HG02970 (cell line): Measurements from ENCODE around the gene KRTAP2-2.

Source experiments
- ATAC-seq: cut with Tn5 transposase; IDR thresholded peaks from one replicate; pipeline ENCODE4 v1.9.1; 2021; ENCODE audit warnings: mild to moderate bottlenecking, moderate library complexity, moderate number of reproducible peaks; ENCODE audit not compliant: unreplicated experiment, low FRiP score

Gene KRTAP2-2

DNA sequence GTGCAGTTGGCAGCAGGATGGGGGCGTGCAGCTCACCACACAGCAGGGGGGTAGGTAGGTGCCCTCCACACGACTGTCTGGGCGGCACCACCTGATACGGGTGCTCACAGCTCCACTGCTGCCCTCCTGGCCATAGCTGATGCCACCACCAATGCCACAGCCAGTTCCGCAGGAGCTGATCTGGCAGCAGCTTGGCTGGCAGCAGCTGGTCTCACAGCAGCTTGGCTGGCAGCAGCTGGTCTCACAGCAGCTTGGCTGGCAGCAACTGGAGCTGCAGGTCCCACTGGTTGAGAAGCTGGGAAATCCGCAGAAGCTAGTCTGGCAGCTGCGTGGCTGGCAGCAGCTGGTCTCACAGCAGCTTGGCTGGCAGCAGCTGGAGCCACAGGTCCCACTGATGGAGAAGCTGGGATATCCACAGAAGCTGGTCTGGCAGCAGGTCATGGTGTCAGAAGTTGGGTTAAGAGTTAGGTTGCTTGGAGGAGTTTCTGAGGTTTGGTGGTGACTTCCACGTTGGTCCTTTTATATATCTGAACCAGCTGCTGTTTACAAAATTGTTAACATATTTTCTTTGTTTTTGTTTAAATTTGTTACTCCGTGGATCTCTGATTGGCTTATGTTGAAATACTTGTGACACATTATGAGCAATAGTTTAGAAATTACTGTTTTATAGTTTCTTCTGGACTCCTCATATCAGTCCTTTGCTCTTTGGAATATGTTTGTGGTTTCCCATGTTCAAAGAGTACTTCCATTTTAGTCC, 28.1 kb downstream of the KRTAP2-2 start, which contains the start of gene KRTAP1-5:
TSS of gene KRTAP1-5 (minus strand) at position 494 of the 757 bp plus-strand sequence. CDS start at position 441, 53 bp downstream.
- ATAC-seq: no peak

DNA sequence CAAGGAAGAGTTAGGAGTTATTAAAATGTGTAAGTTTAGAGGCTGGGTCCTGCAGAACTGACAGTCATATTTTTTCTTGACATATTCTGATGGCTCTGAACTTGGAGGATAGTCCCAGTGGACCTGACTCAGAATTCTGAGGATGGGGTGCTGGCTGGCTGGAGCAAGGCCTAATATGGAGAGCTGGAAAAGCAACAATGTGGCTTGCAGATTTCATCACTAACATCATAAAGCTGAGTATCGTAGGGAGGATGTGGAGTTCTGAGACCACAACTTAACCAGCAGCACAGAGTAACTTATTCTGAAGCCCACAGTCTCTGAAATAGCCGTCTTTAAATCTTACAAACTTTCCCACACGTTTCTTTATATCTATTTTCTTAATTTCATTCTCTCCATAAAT, 30.3 kb downstream of the KRTAP2-2 start:
- no peak for ATAC-seq

DNA sequence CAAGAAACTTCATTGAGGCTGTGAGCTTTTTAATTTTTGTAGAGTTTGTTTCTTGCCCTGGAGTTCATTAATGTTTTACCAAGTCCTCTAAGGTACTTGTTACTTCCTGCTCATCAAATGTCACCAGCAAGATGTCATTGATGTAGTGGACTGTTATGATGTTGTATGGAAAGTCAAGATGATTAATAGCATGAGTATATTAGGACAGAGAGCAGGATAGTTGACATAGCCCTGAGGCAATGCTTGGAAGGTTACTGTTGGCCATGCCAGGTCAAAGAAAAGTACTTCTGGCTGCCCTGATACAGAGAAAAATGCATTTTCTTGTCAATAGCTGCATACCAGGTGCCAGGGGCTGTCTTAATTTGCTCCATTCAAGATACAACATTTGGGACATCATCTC, 34.7 kb downstream of the KRTAP2-2 start:
- no peak for ATAC-seq

DNA sequence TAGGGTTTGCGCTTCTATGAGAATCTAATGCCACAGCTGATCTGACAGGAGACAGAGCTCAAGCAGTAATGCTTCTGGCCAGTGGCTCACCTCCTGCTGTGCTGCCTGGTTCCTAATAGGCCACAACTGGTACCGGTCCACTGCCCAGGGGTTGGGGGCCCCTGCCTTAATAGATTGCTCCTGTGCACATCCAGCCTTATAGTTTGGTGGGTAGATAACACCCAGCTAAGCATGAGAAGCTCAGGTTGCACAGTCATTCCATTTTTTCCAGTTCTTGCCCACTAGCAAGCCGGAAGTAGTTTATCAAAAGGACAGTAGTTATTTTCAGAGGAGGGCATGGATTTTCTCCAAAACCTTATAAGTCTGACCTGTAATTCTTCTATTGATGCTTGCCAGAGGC, 35.6 kb downstream of the KRTAP2-2 start:
- no peak for ATAC-seq

DNA sequence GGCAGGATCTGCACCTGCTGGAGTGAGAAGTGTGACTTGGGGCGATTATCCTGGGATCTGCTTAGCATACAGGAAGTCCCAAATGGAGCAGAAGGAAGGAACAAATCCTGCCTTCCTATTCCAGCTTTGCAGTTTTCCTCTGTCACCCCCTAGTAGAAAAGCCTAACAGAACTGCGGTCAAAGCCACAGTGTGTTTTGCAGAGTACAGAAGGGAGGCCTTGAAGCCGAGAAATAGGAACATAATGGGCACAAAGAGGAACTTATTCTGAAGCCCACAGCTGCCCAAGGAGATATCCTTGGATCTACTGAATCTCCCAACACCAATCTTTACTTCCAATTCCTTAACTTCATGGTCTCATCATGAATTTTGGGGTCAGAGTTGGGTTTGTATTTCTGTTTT, 36.5 kb downstream of the KRTAP2-2 start:
- ATAC-seq: no peak

DNA sequence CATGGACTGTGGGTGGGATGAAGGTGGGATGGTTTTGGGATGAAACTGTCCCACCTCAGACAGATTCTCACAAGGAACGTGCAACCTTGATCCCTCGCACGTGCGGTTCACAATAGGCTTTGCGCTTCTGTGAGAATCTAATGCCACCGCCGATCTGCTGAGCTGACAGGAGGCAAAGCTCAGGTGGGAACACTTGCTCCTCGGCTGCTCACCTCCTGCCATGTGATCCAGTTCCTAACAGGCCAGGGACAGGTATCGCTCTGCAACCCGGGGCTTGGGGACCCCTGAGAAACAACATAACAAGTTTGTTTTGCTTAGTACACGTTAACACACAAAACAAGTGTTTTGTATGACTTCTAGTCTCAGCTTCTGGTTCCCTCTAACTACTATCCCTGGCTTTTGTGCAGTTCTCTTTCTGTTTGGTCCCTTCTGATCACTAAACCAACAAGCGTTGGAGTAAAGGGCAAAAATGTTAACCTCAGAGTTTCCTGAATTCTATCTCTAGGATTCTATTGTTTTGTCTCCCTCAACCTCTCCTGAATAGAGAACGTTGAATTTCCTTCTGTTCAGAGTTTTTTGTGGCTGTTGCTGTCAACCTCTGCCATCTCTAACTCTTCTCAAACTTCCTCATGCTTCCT, 38.3 kb downstream of the KRTAP2-2 start:
- no peak for ATAC-seq

DNA sequence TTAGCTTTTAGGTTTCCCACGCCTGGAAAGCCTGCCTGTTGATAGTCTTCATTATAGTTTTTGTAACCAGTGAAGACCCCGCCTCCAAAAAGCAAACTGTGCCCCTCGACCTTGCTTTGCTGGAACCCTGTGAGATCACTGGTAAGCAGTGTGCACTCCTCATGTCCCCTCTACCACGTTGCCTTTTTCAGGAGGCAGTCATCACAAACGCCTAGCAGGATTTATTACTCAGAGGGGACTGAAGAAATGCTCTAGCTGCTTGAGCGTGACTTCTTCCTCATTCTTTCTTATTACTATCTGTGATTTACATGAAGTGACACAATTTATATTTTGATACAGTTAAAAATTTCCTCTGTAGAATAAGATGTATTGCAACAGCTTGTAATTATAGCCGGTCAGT, 39.6 kb downstream of the KRTAP2-2 start:
- no peak for ATAC-seq

DNA sequence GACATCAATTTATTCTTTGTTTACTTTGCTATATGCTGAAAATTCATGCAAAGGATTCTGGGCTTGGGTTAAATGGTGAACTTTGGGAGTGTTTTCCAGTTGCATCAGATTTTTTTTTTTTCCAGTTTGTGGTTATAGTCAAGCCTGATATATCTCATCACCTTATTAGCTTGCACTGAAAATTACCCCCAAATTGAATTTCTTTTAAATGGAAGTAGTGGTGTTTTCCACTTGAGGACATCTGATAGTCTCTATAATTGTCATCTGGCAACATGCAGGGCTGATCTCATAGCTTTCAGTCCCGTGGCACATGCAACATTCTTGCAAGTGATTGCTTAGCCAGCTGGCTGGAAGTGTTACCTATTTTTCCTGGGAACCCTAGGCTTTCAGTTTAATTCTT, 41.4 kb downstream of the KRTAP2-2 start:
- ATAC-seq: no peak

DNA sequence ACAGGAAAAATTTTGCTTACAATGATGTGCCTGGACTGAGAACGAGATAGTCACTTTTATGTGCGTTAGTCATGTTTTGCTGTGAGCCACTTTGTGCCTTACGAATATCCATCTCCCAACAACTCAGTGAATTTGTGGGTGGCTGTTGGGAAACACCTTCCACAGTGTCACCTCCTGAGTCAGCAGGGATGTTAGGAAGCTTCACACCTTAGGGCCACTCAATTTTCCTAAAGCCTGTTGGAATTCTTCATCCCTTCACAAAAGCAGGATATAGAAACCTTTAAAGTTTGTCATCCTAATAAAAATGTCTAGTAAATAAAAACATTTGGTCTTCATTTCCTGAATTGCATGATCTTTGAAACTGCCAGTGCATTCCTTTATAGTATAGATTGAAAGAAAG, 41.8 kb downstream of the KRTAP2-2 start:
- ATAC-seq: no peak

DNA sequence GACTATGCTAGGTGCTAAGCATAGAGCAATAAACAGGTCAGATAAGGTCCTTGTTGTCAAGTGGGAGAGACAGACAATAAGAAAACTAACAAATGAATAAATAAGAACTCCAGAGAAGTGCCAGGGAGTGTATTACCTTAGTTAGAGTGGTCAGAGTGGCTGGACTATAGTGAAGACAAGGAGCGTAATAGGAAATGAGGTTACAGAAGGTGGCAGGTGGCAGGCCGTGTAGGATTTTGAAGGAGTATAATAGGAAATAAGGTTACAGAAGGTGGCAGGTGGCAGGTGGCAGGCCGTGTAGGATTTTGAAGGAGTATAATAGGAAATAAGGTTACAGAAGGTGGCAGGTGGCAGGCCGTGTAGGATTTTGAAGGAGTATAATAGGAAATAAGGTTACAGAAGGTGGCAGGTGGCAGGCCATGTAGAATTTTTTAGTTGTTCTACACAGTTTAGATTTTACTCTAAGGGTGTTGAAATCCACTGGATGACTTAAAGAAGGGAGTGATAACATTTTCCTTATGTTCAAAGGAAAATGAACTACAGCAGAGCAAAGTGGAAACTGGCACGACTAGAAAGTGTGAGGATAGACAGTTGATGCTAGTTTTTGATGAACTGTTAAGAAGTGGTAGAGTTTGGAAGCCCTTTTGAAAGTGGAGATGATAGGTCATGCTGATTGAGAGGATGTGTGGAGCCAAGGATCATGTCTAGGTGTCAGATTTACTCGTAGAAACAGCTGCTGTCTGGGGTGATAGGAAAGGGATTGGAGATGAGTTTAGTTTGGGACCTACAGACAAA, 42.5 kb downstream of the KRTAP2-2 start:
- ATAC-seq: no peak

DNA sequence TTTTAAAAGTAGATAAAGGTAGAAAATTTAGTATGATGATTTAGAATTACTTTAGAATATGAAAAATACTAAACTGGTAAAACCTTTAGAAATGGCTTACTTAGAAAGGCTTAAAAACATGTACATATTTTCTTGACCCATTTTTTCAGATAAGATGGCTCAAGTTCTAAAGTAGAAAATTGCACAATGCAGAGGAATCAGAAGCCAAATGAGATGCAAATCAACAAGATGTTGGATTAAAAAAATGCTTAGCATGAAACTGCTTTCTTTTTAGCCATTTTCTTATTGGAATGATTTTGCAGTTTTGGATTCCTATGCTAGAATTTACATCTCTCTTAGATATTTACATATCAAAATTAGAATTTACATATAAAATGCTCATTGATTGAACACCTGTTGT, 44.6 kb downstream of the KRTAP2-2 start:
- no peak for ATAC-seq

DNA sequence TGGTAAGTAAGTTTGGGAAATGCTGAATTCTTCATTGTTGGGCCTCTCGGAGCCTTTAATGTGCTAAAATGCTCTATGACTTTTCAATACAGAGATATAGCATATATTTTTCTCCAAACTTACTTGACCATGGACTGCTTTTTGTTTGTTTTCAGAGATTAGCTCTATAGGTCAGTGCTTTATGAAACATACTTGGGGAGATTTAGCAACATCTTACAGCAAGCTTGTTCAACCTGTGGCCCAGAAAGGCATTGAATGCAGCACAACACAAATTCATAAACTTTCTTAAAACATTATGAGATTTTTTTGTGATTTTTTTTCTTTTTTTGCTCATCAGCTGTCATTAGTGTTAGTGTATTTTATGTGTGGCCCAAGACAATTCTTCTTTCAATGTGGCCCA, 45.1 kb downstream of the KRTAP2-2 start:
- no peak for ATAC-seq

DNA sequence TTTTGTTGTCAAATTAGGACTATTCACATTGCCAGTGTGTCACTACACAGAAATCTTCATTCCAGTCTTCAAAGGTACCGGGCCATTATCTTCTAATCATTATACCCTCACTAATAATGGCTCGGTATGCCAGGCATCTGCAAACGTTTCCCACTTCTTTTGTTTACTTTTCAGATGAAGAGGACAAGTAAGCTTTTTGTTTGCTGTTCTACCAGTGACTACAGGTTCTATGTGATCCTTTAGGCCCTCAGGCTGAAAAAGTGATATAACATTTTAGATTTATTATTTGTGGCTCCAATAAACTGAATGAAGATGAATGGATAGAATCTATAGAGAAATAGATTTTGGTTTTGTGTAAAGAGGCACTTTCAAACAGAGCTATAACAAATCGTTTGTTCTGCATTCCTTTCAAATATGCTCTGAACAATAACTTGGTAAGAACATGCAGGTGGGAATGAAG, 45.7 kb downstream of the KRTAP2-2 start:
- ATAC-seq: no peak

DNA sequence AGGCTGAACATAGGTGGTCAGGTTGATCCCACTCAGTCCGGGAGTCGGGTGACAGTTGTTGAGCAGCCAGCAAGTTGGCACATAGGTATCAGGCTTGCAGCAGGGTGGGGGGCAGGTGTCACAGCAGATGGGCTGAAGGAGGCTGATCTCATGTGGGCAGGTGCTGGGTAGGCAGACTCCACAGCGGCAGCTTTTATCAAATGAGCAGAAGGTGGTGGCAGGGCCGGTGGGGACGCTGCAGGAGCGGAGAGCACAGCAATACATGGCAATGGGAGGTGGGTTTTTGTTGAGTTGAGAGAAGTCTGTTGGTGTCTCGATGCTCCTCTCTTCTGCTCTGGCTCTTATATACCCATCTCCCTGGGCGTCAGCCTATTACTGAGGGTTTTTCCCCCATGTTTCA, 46.2 kb downstream of the KRTAP2-2 start, which contains the start of gene KRTAP3-1:
TSS of gene KRTAP3-1 (minus strand) at position 318 of the 400 bp plus-strand sequence. CDS start at position 264, 54 bp downstream.
- ATAC-seq: no peak
